Stimulated activated CD4-positive, alpha-beta T cell treated with anti-CD3 and anti-CD28 coated beads, TNF-alpha, amount 100 ng/mL, for 24 hours (primary cell): ENCODE measurements around the gene CRADD.
"Not testable (repeated sequence)": the region's sequence is repeated elsewhere in the genome, so short reads cannot be mapped to it uniquely, and the experiment has no call there.

ENCODE experiments used
- DNase-seq, 3 experiments: peaks; one replicate each; pipeline ENCODE4 v3.0.0-alpha.2; 2020; ENCODE audit warnings: low read depth in 3 of 3

The CRADD gene

GRCh38 chr12:93737457-93738198 is 60.5 kb downstream of the CRADD start:
- no peak for DNase-seq

- no peak for DNase-seq
These were observed 61.3 kb downstream of the CRADD start for GRCh38 chr12:93738199-93739058.

GRCh38 chr12:93740751-93741150 is 63.6 kb downstream of the CRADD start:
- no peak for DNase-seq

GRCh38 chr12:93741659-93742109 is 64.5 kb downstream of the CRADD start:
- DNase-seq = no peak

GRCh38 chr12:93742110-93742934 is 65.1 kb downstream of the CRADD start:
- DNase-seq = peak in 2 of 3 experiments; percentile 9 to 49

- no peak for DNase-seq
These were observed 66.2 kb downstream of the CRADD start for GRCh38 chr12:93743229-93743998.

GRCh38 chr12:93743999-93744689 is 67.0 kb downstream of the CRADD start:
- DNase-seq = no peak

- no peak for DNase-seq
These were observed 68.1 kb downstream of the CRADD start for GRCh38 chr12:93745286-93745685.

GRCh38 chr12:93746572-93747168 is 69.5 kb downstream of the CRADD start:
- no peak for DNase-seq

GRCh38 chr12:93748672-93749383 is 71.7 kb downstream of the CRADD start:
- no peak for DNase-seq

GRCh38 chr12:93749515-93749914 is 72.3 kb downstream of the CRADD start:
- no peak for DNase-seq

GRCh38 chr12:93750056-93750455 is 72.9 kb downstream of the CRADD start:
- DNase-seq = no peak

GRCh38 chr12:93751864-93752610 is 74.9 kb downstream of the CRADD start:
- DNase-seq = no peak

- DNase-seq = no peak
These were observed 76.1 kb downstream of the CRADD start for GRCh38 chr12:93753285-93753684.

- DNase-seq = no peak
These were observed 76.8 kb downstream of the CRADD start for GRCh38 chr12:93753838-93754429.

GRCh38 chr12:93754859-93755258 is 77.7 kb downstream of the CRADD start:
- not testable (repeated sequence) for DNase-seq

GRCh38 chr12:93756288-93756687 is 79.1 kb downstream of the CRADD start:
- no peak for DNase-seq
